K562 (cell line): Measurements from ENCODE around the gene SLC22A23. TPM values are rescaled to one million over a fixed set of nuclear protein-coding genes. Genes with fewer than 3 reads are reported as not detected.

Experiments
- ARNT ChIP-seq, 2 experiments: fragments of 450-650 bp; IDR thresholded peaks; 2 replicates each; pipeline ENCODE4 v1.6.1; 2016; ENCODE audit warnings: mild to moderate bottlenecking in 1 of 2
- ETS1 ChIP-seq: conservative IDR thresholded peaks from 2 replicates; pipeline ENCODE4 v1.6.1; 2011; ENCODE audit warnings: low read depth, mild to moderate bottlenecking, low read length; ENCODE audit not compliant: control insufficient read depth
- HDGF ChIP-seq: fragments of 450-650 bp; IDR thresholded peaks from 2 replicates; pipeline ENCODE4 v1.6.1; 2016
- HSF4 ChIP-seq: fragments of 250-450 bp; sonication (Bioruptor Pico); IDR thresholded peaks from 2 replicates; pipeline ENCODE4 v2.1.2; 2022; ENCODE audit warnings: mild to moderate bottlenecking, moderate library complexity, borderline replicate concordance
- KLF1 ChIP-seq: fragments of 450-650 bp; IDR thresholded peaks from 2 replicates; pipeline ENCODE4 v1.6.1; 2016; ENCODE audit warnings: missing genetic modification characterization, missing compliant biosample characterization
- LEF1 ChIP-seq: fragments of 450-650 bp; IDR thresholded peaks from 2 replicates; pipeline ENCODE4 v1.6.1; 2016; ENCODE audit warnings: mild to moderate bottlenecking
- MAX ChIP-seq: sonication (generic); formaldehyde crosslinking; IDR thresholded peaks from 2 replicates; pipeline ENCODE4 v1.9.0; 2022; ENCODE audit warnings: mild to moderate bottlenecking, missing genetic modification reagents
- MBD2 ChIP-seq: sonication (generic); IDR thresholded peaks from 2 replicates; pipeline ENCODE4 v1.6.1; 2016; ENCODE audit warnings: low read depth, borderline replicate concordance
- MYBL2 ChIP-seq, 2 experiments: fragments of 450-650 bp in 1 of 2; sonication (generic) in 1 of 2; formaldehyde crosslinking in 1 of 2; IDR thresholded peaks; 2 replicates each; pipeline versions ENCODE4 v1.6.1 to v1.8.1; 2017 to 2022; ENCODE audit warnings: borderline replicate concordance in 1 of 2, inconsistent platforms in 1 of 2, low read depth in 1 of 2, mild to moderate bottlenecking in 1 of 2, missing genetic modification reagents in 1 of 2, moderate library complexity in 1 of 2
- POLR2H ChIP-seq: IDR thresholded peaks from 2 replicates; pipeline ENCODE4 v1.6.1; 2016; ENCODE audit warnings: missing genetic modification characterization, low read depth, mild to moderate bottlenecking, control low read depth, missing compliant biosample characterization, moderate library complexity
- RFX1 ChIP-seq: fragments of 450-650 bp; IDR thresholded peaks from 2 replicates; pipeline ENCODE4 v1.6.1; 2016; ENCODE audit warnings: mild to moderate bottlenecking, moderate library complexity
- SRSF1 ChIP-seq: fragments of 200-400 bp; formaldehyde crosslinking; IDR thresholded peaks from 2 replicates; pipeline ENCODE4 v1.6.1; 2017; ENCODE audit warnings: mild to moderate bottlenecking, low read depth, low read length, moderate library complexity
- SRSF3 ChIP-seq: fragments of 200-400 bp; formaldehyde crosslinking; IDR thresholded peaks from 2 replicates; pipeline ENCODE4 v1.6.1; 2016; ENCODE audit warnings: mild to moderate bottlenecking, low read length, moderate library complexity; ENCODE audit not compliant: insufficient read depth
- STAT5B ChIP-seq: fragments of 250-450 bp; sonication (Bioruptor Pico); IDR thresholded peaks from 2 replicates; pipeline ENCODE4 v1.8.0; 2021; ENCODE audit warnings: mild to moderate bottlenecking, inconsistent platforms
- TFAM ChIP-seq: fragments of 250-450 bp; sonication (Bioruptor Pico); conservative IDR thresholded peaks from 2 replicates; pipeline ENCODE4 v1.5.0; 2021; ENCODE audit warnings: mild to moderate bottlenecking, moderate library complexity
- ZBTB8A ChIP-seq: fragments of 450-650 bp; IDR thresholded peaks from 2 replicates; pipeline ENCODE4 v1.6.1; 2018; ENCODE audit warnings: mild to moderate bottlenecking, moderate library complexity; ENCODE audit not compliant: partially characterized antibody
- ZNF444 ChIP-seq: fragments of 250-450 bp; sonication (Bioruptor Pico); IDR thresholded peaks from 2 replicates; pipeline ENCODE4 v1.4.0; 2020; ENCODE audit warnings: mild to moderate bottlenecking, moderate library complexity
- ZNF584 ChIP-seq: fragments of 200-800 bp; sonication (Bioruptor generic); IDR thresholded peaks from 2 replicates; pipeline ENCODE4 v1.6.1; 2016; ENCODE audit warnings: low read depth, mild to moderate bottlenecking, missing genetic modification characterization, missing compliant biosample characterization
- polyA plus RNA-seq, 8 experiments: library from polyadenylated mRNA; depleted of rRNA in 4 of 8; stranded (reverse) in 5 of 8; unstranded in 3 of 8; fragments of >200 nt; fragmentation: Nextera tagmentation in 2 of 8; fragmentation: Illumina TruSeq in 1 of 8; extraction: Ambion mirVana in 2 of 8; extraction: Trizol in 1 of 8; gene quantifications; 2 replicates each; pipeline versions ENCODE4 v1.2.1 to v1.2.3, GENCODE V29; 2011 to 2014; ENCODE audit warnings: inconsistent platforms in 1 of 8, missing spikeins in 1 of 8
- total RNA-seq, 7 experiments: library from RNA; depleted of rRNA in 6 of 7; stranded (reverse); fragments of >200 nt in 6 of 7; fragmentation: Illumina TruSeq in 2 of 7; extraction: Trizol in 2 of 7; gene quantifications; 2 replicates each; pipeline versions ENCODE4 v1.2.1 to v1.2.3, GENCODE V29; 2011 to 2021; ENCODE audit warnings: low replicate concordance in 1 of 7
- TF ChIP-seq, protein P1 (sequence below): sonication (generic); formaldehyde crosslinking; IDR thresholded peaks from 2 replicates; pipeline ENCODE4 v1.8.1; 2022; ENCODE audit warnings: missing genetic modification reagents
- TF ChIP-seq, protein P2 (sequence below): fragments of 250-450 bp; sonication (Bioruptor Pico); IDR thresholded peaks from 2 replicates; pipeline ENCODE4 v1.8.0; 2022; ENCODE audit warnings: inconsistent platforms, mild to moderate bottlenecking, moderate library complexity, borderline replicate concordance
- TF ChIP-seq, protein P3 (sequence below): sonication (generic); formaldehyde crosslinking; IDR thresholded peaks from 2 replicates; pipeline ENCODE4 v1.8.1; 2023; ENCODE audit warnings: mild to moderate bottlenecking, missing genetic modification reagents

Gene SLC22A23
- total and polyA plus RNA-seq, 9 of the 15 experiments (the other 6 are each of a cell fraction or from before 2014, with no cell fraction given) = 0.30 to 8.7 (median 2.5) TPM

GRCh38 chr6:3392930-3393835 is 63.7 kb downstream of the SLC22A23 start (continued):
- TF ChIP-seq LEF1 = peak; percentile 98
- TF ChIP-seq, protein P1, sequence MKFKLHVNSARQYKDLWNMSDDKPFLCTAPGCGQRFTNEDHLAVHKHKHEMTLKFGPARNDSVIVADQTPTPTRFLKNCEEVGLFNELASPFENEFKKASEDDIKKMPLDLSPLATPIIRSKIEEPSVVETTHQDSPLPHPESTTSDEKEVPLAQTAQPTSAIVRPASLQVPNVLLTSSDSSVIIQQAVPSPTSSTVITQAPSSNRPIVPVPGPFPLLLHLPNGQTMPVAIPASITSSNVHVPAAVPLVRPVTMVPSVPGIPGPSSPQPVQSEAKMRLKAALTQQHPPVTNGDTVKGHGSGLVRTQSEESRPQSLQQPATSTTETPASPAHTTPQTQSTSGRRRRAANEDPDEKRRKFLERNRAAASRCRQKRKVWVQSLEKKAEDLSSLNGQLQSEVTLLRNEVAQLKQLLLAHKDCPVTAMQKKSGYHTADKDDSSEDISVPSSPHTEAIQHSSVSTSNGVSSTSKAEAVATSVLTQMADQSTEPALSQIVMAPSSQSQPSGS (CRISPR knock-in tag) = no peak
- no peak for TF ChIP-seq MYBL2 (IDR thresholded peaks at IDR 0.05; ENCODE audit: low read depth)
- no peak for TF ChIP-seq MYBL2 (CRISPR knock-in tag; IDR thresholded peaks at IDR 0.05; ENCODE audit: borderline replicate concordance)
- TF ChIP-seq TFAM = no peak
- TF ChIP-seq HSF4 = no peak; the same call in 1 of the 2 replicates
- TF ChIP-seq HDGF = peak; percentile 34; the same call in 1 of the 2 replicates
- no peak for TF ChIP-seq STAT5B (CRISPR knock-in tag)
- peak; percentile 95 for TF ChIP-seq MBD2
- peak; percentile 92 for TF ChIP-seq KLF1 (tag)
- no peak for TF ChIP-seq SRSF1
- peak; percentile 78 for TF ChIP-seq MAX (CRISPR knock-in tag)
- TF ChIP-seq ZNF444 = 0 out of 2 replicates have a peak, but pooled peaks have one; percentile 16
- TF ChIP-seq, protein P2, sequence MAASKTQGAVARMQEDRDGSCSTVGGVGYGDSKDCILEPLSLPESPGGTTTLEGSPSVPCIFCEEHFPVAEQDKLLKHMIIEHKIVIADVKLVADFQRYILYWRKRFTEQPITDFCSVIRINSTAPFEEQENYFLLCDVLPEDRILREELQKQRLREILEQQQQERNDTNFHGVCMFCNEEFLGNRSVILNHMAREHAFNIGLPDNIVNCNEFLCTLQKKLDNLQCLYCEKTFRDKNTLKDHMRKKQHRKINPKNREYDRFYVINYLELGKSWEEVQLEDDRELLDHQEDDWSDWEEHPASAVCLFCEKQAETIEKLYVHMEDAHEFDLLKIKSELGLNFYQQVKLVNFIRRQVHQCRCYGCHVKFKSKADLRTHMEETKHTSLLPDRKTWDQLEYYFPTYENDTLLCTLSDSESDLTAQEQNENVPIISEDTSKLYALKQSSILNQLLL (CRISPR knock-in tag) = no peak
- TF ChIP-seq SRSF3 = no peak
- peak; percentile 97 to 99 for TF ChIP-seq ARNT (IDR thresholded peaks at IDR 0.05)
- TF ChIP-seq ZBTB8A = no peak
- TF ChIP-seq, protein P3, sequence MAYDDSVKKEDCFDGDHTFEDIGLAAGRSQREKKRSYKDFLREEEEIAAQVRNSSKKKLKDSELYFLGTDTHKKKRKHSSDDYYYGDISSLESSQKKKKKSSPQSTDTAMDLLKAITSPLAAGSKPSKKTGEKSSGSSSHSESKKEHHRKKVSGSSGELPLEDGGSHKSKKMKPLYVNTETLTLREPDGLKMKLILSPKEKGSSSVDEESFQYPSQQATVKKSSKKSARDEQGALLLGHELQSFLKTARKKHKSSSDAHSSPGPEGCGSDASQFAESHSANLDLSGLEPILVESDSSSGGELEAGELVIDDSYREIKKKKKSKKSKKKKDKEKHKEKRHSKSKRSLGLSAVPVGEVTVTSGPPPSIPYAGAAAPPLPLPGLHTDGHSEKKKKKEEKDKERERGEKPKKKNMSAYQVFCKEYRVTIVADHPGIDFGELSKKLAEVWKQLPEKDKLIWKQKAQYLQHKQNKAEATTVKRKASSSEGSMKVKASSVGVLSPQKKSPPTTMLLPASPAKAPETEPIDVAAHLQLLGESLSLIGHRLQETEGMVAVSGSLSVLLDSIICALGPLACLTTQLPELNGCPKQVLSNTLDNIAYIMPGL (CRISPR knock-in tag) = no peak
- TF ChIP-seq POLR2H (tag) = no peak
- TF ChIP-seq ZNF584 (CRISPR knock-in tag) = peak; percentile 91; the same call in 1 of the 2 replicates
- TF ChIP-seq RFX1 = no peak
- peak; percentile 84 for TF ChIP-seq ETS1
